ENCODE data around the gene NOD2.

DNA sequence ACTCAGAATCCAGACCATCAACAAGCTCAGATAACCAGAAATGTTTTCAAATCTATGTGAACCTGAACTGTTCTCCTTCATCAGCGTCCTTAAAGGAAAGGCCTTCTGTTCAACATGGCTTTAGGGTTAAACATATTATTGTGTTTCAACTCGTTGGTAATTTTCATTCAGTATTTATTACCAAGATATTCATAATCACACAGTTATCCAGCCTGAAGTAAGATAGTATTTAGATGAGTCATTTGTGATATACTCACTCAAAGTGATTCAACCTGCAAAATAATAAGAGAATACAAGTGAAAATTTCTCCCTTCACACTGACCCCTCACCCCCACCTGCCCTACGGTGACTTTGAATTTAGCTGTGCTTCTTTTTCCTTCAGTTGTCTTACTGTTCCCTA, 51.5 kb downstream of the NOD2 start:
- TF ChIP-seq, protein P1, sequence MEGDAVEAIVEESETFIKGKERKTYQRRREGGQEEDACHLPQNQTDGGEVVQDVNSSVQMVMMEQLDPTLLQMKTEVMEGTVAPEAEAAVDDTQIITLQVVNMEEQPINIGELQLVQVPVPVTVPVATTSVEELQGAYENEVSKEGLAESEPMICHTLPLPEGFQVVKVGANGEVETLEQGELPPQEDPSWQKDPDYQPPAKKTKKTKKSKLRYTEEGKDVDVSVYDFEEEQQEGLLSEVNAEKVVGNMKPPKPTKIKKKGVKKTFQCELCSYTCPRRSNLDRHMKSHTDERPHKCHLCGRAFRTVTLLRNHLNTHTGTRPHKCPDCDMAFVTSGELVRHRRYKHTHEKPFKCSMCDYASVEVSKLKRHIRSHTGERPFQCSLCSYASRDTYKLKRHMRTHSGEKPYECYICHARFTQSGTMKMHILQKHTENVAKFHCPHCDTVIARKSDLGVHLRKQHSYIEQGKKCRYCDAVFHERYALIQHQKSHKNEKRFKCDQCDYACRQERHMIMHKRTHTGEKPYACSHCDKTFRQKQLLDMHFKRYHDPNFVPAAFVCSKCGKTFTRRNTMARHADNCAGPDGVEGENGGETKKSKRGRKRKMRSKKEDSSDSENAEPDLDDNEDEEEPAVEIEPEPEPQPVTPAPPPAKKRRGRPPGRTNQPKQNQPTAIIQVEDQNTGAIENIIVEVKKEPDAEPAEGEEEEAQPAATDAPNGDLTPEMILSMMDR (IDR thresholded peaks at IDR 0.05; ENCODE audit: low read depth, low read length): no peak
- TF ChIP-seq POLR2A (IDR thresholded peaks at IDR 0.05; ENCODE audit: extremely low read depth, insufficient read length): no peak
- TF ChIP-seq MAX (IDR thresholded peaks at IDR 0.05; ENCODE audit: low read depth, low read length): no peak
